NCI-H2227 (cell line): ENCODE data around the gene AMDHD2.
A peak's percentile ranks its signal among the peaks of the same experiment; 100 is the strongest.

Experiments used
- DNase-seq: peaks from one replicate; lab custom pipeline; 2025; ENCODE audit not compliant: unreplicated experiment; lab: John Stamatoyannopoulos, UW

The AMDHD2 gene

GRCh38 chr16:2515180-2515851 lies 4.9 kb upstream of the AMDHD2 start:
- DNase-seq: no peak

- no peak for DNase-seq
These were observed 3.6 kb upstream of the AMDHD2 start for GRCh38 chr16:2516391-2517240.

- DNase-seq: no peak
These were observed 2.1 kb upstream of the AMDHD2 start for GRCh38 chr16:2517954-2518605.

- no peak for DNase-seq
These were observed 1.1 kb upstream of the AMDHD2 start for GRCh38 chr16:2518823-2519710.

GRCh38 chr16:2519711-2520080 lies 475 bp upstream of the AMDHD2 start:
- no peak for DNase-seq

- peak; percentile 45 for DNase-seq
These were observed 787 bp downstream of the AMDHD2 start for GRCh38 chr16:2520784-2521531.

- DNase-seq: no peak
These were observed 3.6 kb downstream of the AMDHD2 start for GRCh38 chr16:2523801-2524231.

- DNase-seq: no peak
These were observed 4.3 kb downstream of the AMDHD2 start for GRCh38 chr16:2524339-2524938.

- DNase-seq: no peak
These were observed 6.0 kb downstream of the AMDHD2 start for GRCh38 chr16:2526135-2526534.

GRCh38 chr16:2527071-2527783 lies 7.1 kb downstream of the AMDHD2 start:
- DNase-seq: no peak

GRCh38 chr16:2527784-2528100 lies 7.6 kb downstream of the AMDHD2 start:
- no peak for DNase-seq

GRCh38 chr16:2528161-2529060 lies 8.2 kb downstream of the AMDHD2 start:
- DNase-seq: no peak

- DNase-seq: no peak
These were observed 9.1 kb downstream of the AMDHD2 start for GRCh38 chr16:2529061-2529931.

- no peak for DNase-seq
These were observed 9.9 kb downstream of the AMDHD2 start for GRCh38 chr16:2529961-2530628.

- DNase-seq: no peak
These were observed 10.6 kb downstream of the AMDHD2 start for GRCh38 chr16:2530629-2531318.

- DNase-seq: no peak
These were observed 11.2 kb downstream of the AMDHD2 start, which contains the start of gene CEMP1 for GRCh38 chr16:2531371-2531695. Gene CEMP1, minus strand, starts transcription at chr16:2531408. Its CDS starts 335 bp downstream, at chr16:2531073.
